K562 (cell line): ENCODE measurements around the gene NHSL2. TPM values are rescaled to one million over a fixed set of nuclear protein-coding genes. Genes with fewer than 3 reads are reported as not detected.
A peak's percentile ranks its signal among the peaks of the same experiment; 100 is the strongest.

Source experiments
- ATAC-seq: fragments of 200-7000 bp; cut with Tn5 transposase; 3 replicates; pipeline ENCODE4 v1.9.1; 2020; ENCODE audit warnings: moderate library complexity
- BruUV-seq: library from RNA; stranded (reverse); fragments of 400-500 nt; replicated peaks from 2 replicates; lab custom pipeline; 2021; lab: Mats Ljungman, UMichigan
- CTCF ChIA-PET: fragments of 300-600 bp; formaldehyde crosslinking; extraction: SDS; loops from one replicate; lab custom pipeline; 2021; ENCODE audit warnings: low intra/inter-chr PET ratio; lab: Yijun Ruan, JAX
- POLR2A ChIA-PET: fragments of 300-600, 350-650 bp; sonication (Branson Sonifier 250); formaldehyde crosslinking; extraction: SDS; loops from one replicate; lab custom pipeline; 2021; ENCODE audit warnings: antibody characterized with exemption, inconsistent platforms; lab: Yijun Ruan, JAX
- DNase-seq, 4 experiments: peaks; one replicate each; pipeline versions ENCODE4 v3.0.0 to v3.0.0-alpha.2; 2011 to 2018; ENCODE audit warnings: low spot score in 3 of 4, mixed read lengths in 3 of 4; ENCODE audit errors: extremely low read depth in 1 of 4
- FAIRE-seq: peaks from 2 replicates; lab custom pipeline; 2011; peaks lifted over from hg19 to GRCh38; lab: Jason Lieb, UNC
- H2AFZ ChIP-seq: 2 replicates; pipeline ENCODE4 v1.6.0; 2011; ENCODE audit warnings: low read depth, low read length, control low read depth, inconsistent platforms
- H3K27ac ChIP-seq: fragments of 200-600 bp; 3 replicates; pipeline ENCODE4 v1.8.0; 2011; ENCODE audit warnings: low read depth, mild to moderate bottlenecking, control low read depth, inconsistent platforms, low read length, moderate library complexity, mixed read lengths; ENCODE audit errors: extremely low read depth
- H3K27me3 ChIP-seq, 2 experiments: fragments of 300-600 bp in 1 of 2; 2 replicates in 1 of 2; 3 replicates in 1 of 2; pipeline versions ENCODE4 v1.6.0 to v1.8.0; 2011; ENCODE audit warnings: inconsistent platforms in 2 of 2, low read length in 2 of 2, mild to moderate bottlenecking in 1 of 2, mixed read lengths in 1 of 2, moderate library complexity in 1 of 2; ENCODE audit not compliant: control insufficient read depth in 2 of 2, insufficient read depth in 2 of 2
- H3K36me3 ChIP-seq: fragments of 300-600 bp; 3 replicates; pipeline ENCODE4 v1.8.0; 2011; ENCODE audit warnings: mild to moderate bottlenecking, low read length, inconsistent platforms; ENCODE audit not compliant: control insufficient read depth, insufficient read depth
- H3K4me1 ChIP-seq, 2 experiments: fragments of 200-600 bp in 1 of 2; replicated peaks in 1 of 2; 2 replicates in 1 of 2; 3 replicates in 1 of 2; pipeline versions ENCODE4 v1.5.1 to v1.8.0; 2011; ENCODE audit warnings: inconsistent platforms in 2 of 2, low read length in 2 of 2, mild to moderate bottlenecking in 1 of 2, mixed read lengths in 1 of 2, moderate library complexity in 1 of 2; ENCODE audit not compliant: control insufficient read depth in 2 of 2, insufficient read depth in 2 of 2
- H3K4me2 ChIP-seq: 2 replicates; pipeline ENCODE4 v1.6.1; 2011; ENCODE audit warnings: low read length, control low read depth, inconsistent platforms, mixed read lengths; ENCODE audit not compliant: insufficient read depth
- H3K4me3 ChIP-seq: fragments of 200-600 bp; sonication (generic), shearing (Covaris generic); 2 replicates; pipeline ENCODE4 v1.5.1; 2016; ENCODE audit warnings: control low read depth, inconsistent platforms
- H3K79me2 ChIP-seq: fragments of 200-600 bp; 3 replicates; pipeline ENCODE4 v1.8.0; 2011; ENCODE audit warnings: low read length, inconsistent platforms; ENCODE audit not compliant: control insufficient read depth, insufficient read depth
- H3K9ac ChIP-seq, 2 experiments: 2 replicates each; pipeline versions ENCODE4 v1.6.0 to v1.6.1; 2011; ENCODE audit warnings: low read depth in 2 of 2, low read length in 2 of 2, control low read depth in 1 of 2, inconsistent platforms in 1 of 2, mild to moderate bottlenecking in 1 of 2, mixed read lengths in 1 of 2; ENCODE audit not compliant: insufficient read depth in 1 of 2
- H3K9me1 ChIP-seq: one replicate; pipeline ENCODE4 v1.6.0; 2011; ENCODE audit warnings: inconsistent platforms, mild to moderate bottlenecking, low read length, moderate library complexity; ENCODE audit not compliant: control insufficient read depth, insufficient read depth
- H3K9me3 ChIP-seq: replicated peaks from 2 replicates; pipeline ENCODE4 v1.5.1; 2011; ENCODE audit warnings: low read depth, low read length, inconsistent platforms; ENCODE audit not compliant: control insufficient read depth, insufficient read depth
- H4K20me1 ChIP-seq: replicated peaks from 2 replicates; pipeline ENCODE4 v1.6.1; 2011; ENCODE audit warnings: low read length, inconsistent platforms, mixed read lengths; ENCODE audit not compliant: control insufficient read depth, insufficient read depth
- NCOA4 ChIP-seq: fragments of 450-650 bp; IDR thresholded peaks from 2 replicates; pipeline ENCODE4 v1.6.1; 2018; ENCODE audit warnings: mild to moderate bottlenecking; ENCODE audit not compliant: partially characterized antibody
- WGBS: fragments of 100-300 bp; shearing (Covaris generic); methylation state at CpG from one replicate; pipeline ENCODE4 v1.1.6; 2016; ENCODE audit warnings: low coverage, mixed read lengths; ENCODE audit not compliant: insufficient coverage; ENCODE audit errors: missing lambda C conversion rate; 5-methylcytosine and 5-hydroxymethylcytosine counted together
- in situ Hi-C: fragments of 300-500 bp; cut with MboI; formaldehyde crosslinking; loops from 4 replicates; pipeline ENCODE4 v1.15.0; 2018; ENCODE audit warnings: inconsistent platforms, mixed read lengths
- intact Hi-C: fragments of 100-400 bp; cut with micrococcal nuclease; formaldehyde crosslinking; loops from 2 replicates; pipeline ENCODE4 v1.14.2; 2022
- polyA plus RNA-seq, 8 experiments: library from polyadenylated mRNA; depleted of rRNA in 4 of 8; stranded (reverse) in 5 of 8; unstranded in 3 of 8; fragments of >200 nt; fragmentation: Nextera tagmentation in 2 of 8; fragmentation: Illumina TruSeq in 1 of 8; extraction: Ambion mirVana in 2 of 8; extraction: Trizol in 1 of 8; gene quantifications; 2 replicates each; pipeline versions ENCODE4 v1.2.1 to v1.2.3, GENCODE V29; 2011 to 2014; ENCODE audit warnings: inconsistent platforms in 1 of 8, missing spikeins in 1 of 8
- total RNA-seq, 7 experiments: library from RNA; depleted of rRNA in 6 of 7; stranded (reverse); fragments of >200 nt in 6 of 7; fragmentation: Illumina TruSeq in 2 of 7; extraction: Trizol in 2 of 7; gene quantifications; 2 replicates each; pipeline versions ENCODE4 v1.2.1 to v1.2.3, GENCODE V29; 2011 to 2021; ENCODE audit warnings: low replicate concordance in 1 of 7
- TF ChIP-seq, protein P1 (sequence below), 3 experiments: IDR thresholded peaks in 2 of 3; conservative IDR thresholded peaks in 1 of 3; 2 replicates each; pipeline ENCODE4 v1.5.1; 2011 to 2012; ENCODE audit warnings: low read length in 3 of 3, mild to moderate bottlenecking in 3 of 3, control low read depth in 2 of 3, improper control_type of control experiment in 1 of 3, inconsistent platforms in 1 of 3, low read depth in 1 of 3, mixed read lengths in 1 of 3, moderate library complexity in 1 of 3; ENCODE audit not compliant: insufficient read depth in 2 of 3

Gene NHSL2
- total and polyA plus RNA-seq, 9 of the 15 experiments (the other 6 are each of a cell fraction or from before 2014, with no cell fraction given) = 0.02 TPM; not detected in 8

- H3K27me3 ChIP-seq = peaks cover 0 to 22% of the 10 kb centered on the region in 2 experiments; a peak in 2 of 5 replicates
- TF ChIP-seq, protein P1, sequence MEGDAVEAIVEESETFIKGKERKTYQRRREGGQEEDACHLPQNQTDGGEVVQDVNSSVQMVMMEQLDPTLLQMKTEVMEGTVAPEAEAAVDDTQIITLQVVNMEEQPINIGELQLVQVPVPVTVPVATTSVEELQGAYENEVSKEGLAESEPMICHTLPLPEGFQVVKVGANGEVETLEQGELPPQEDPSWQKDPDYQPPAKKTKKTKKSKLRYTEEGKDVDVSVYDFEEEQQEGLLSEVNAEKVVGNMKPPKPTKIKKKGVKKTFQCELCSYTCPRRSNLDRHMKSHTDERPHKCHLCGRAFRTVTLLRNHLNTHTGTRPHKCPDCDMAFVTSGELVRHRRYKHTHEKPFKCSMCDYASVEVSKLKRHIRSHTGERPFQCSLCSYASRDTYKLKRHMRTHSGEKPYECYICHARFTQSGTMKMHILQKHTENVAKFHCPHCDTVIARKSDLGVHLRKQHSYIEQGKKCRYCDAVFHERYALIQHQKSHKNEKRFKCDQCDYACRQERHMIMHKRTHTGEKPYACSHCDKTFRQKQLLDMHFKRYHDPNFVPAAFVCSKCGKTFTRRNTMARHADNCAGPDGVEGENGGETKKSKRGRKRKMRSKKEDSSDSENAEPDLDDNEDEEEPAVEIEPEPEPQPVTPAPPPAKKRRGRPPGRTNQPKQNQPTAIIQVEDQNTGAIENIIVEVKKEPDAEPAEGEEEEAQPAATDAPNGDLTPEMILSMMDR (IDR thresholded peaks at IDR 0.05 in 2 of 3, conservative IDR thresholded peaks at IDR 0.05 in 1 of 3; ENCODE audit: insufficient read depth in 2 of 3, low read depth in 1 of 3, low read length in 3 of 3) = 0 out of 6 replicates have a peak, but pooled peaks of 2 of the 3 experiments have one; percentile 5 to 28
- TF ChIP-seq NCOA4 = no peak
- H3K9me1 ChIP-seq = no peaks in the 10 kb centered on the region
- WGBS = 10% methylated on average over 8 of the region's 8 CpGs
- ChIA-PET POLR2A (no interaction called here), CTCF (no interaction called here)
- no peak overlapping the region for H2AFZ ChIP-seq
- H3K79me2 ChIP-seq = no peaks in the 10 kb centered on the region
- ATAC-seq = peak; percentile 59; the same call in 2 of the 3 replicates
- no peak for FAIRE-seq
- BruUV-seq = no TSS peak
- intact Hi-C loops (no loop called here), in situ Hi-C loops (no loop called here)
- no peaks in the 10 kb centered on the region for H3K9me3 ChIP-seq
- no peak overlapping the region for H3K4me2 ChIP-seq
- H3K9ac ChIP-seq = no peak overlapping the region
- peaks cover 0 to 12% of the 10 kb centered on the region in 2 experiments; a peak in 1 of 5 replicates for H3K4me1 ChIP-seq
- H3K36me3 ChIP-seq = no peaks in the 10 kb centered on the region
- H3K27ac ChIP-seq = no peak overlapping the region
- no peaks in the 10 kb centered on the region for H4K20me1 ChIP-seq
- H3K4me3 ChIP-seq = no peak overlapping the region
- no peak for DNase-seq
Observed at GRCh38 chrX:71909956-71910355, 689 bp upstream of the NHSL2 start.
